ENCODE results near the gene COL23A1.

Gene COL23A1

GRCh38 chr5:178281331-178281730 lies 308.9 kb downstream of the COL23A1 start:
- in situ Hi-C loops (cut with HindIII; ENCODE audit: low sequenced_read_pairs): loop anchor here (25.0 kb wide), 2 partner anchors 106 to 1206 kb away; no protein-coding TSS in a partner anchor

DNA sequence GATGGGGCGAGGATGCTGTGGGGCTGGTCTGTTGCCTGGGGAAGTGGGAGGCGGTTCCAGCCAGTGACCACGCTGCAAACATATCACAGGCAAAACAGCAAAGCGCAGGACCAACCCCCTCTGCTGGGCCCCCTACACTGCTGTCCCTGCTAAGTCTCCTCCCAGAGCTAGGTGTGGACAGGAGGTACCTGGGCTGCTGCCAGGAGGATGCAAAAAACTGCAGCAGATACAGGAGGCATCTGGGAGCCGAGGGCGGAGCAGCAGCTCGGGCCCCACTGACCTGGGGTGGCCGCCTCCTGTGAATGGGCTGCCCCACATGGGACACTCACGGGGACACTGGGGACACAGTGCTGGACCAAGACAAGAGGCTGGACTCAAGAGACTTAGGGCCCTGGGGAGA lies 309.6 kb downstream of the COL23A1 start:
- in situ Hi-C loops (cut with HindIII; ENCODE audit: low sequenced_read_pairs): loop anchor here (25.0 kb wide), 2 partner anchors 107 to 1207 kb away; no protein-coding TSS in a partner anchor

- in situ Hi-C loops (cut with HindIII; ENCODE audit: low sequenced_read_pairs): loop anchor here (25.0 kb wide), 2 partner anchors 107 to 1207 kb away; no protein-coding TSS in a partner anchor
Observed at GRCh38 chr5:178279723-178280438, 310.3 kb downstream of the COL23A1 start.

- in situ Hi-C loops (cut with HindIII; ENCODE audit: low sequenced_read_pairs): loop anchor here (25.0 kb wide), 2 partner anchors 108 to 1208 kb away; no protein-coding TSS in a partner anchor
Observed at GRCh38 chr5:178279026-178279722, 311.0 kb downstream of the COL23A1 start.

DNA sequence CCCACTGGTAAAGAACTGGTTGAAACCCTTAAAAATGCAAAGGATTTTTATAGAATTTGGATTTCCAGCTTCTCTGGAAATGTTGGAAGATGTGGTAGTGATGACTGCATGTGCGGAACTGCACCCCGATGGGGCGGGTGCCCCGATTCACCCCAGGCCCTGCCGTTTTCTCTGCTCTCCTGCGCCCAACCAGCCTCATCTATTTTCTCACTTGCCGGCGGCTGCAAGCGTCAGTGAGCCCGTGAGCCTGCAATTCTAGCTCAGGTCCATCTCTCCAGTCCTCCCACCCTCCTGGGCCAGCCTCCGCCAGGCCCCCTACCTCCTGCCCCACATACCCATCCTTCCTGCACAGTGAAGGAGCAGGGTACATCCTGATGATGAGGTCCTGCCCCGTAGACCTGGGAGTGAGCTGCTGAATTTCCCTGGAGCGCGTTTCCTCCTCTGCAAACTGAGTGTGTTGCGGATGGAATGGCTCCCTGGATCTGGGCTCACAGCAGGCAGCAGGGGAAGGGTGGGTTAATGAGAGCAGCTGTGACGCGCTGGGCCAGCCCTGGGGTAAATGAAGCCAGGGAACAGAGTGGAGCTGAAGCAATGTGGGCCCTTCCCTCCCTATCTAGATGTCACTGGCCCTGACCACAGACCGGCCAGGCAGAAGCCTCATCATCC lies 311.7 kb downstream of the COL23A1 start:
- in situ Hi-C loops (cut with HindIII; ENCODE audit: low sequenced_read_pairs): loop anchor here (25.0 kb wide), 2 partner anchors 109 to 1209 kb away; no protein-coding TSS in a partner anchor

DNA sequence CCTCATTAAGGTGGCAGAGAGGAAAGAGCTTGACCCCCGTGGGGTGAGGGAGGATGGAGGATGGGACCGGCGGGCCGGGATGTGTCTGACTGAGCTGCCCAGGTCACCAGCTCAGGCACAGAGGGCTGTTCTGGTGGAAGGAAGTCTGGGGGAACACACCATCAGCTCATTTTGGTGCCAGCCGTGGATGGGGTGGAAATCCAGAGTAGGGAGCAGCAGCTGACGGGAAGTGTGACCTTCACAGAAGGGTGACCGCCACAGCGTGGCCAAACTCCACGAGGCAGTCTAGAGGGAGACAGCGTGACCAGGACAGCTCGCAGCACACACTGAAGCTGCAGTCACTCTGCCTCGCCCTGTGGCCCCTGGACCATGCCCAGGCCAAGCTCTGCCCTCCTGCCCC lies 312.3 kb downstream of the COL23A1 start:
- in situ Hi-C loops (cut with HindIII; ENCODE audit: low sequenced_read_pairs): loop anchor here (25.0 kb wide), 2 partner anchors 109 to 1209 kb away; no protein-coding TSS in a partner anchor

DNA sequence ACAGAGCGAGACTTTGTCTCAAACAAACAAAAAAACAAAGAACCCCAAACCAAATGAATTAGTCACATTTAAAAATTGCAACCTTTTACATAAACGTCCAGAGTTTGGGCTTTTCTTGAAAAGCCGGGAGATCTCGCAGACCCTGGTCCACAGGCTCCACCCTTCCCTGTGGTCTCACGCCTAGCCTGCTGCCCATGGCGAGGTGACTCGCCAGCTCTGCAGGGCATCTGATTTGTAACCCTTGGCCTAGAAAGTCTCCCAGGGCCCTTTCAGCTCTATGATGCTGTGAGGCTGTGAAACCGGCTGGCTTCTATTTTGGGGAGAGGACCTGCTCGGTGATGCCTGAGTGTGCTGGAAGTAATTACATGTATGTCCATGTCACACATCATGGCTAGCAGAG lies 312.8 kb downstream of the COL23A1 start:
- in situ Hi-C loops (cut with HindIII; ENCODE audit: low sequenced_read_pairs): loop anchor here (25.0 kb wide), 2 partner anchors 110 to 1210 kb away; no protein-coding TSS in a partner anchor

- in situ Hi-C loops (cut with HindIII; ENCODE audit: low sequenced_read_pairs): loop anchor here (25.0 kb wide), 2 partner anchors 112 to 1212 kb away; no protein-coding TSS in a partner anchor
Observed at GRCh38 chr5:178274781-178275537, 315.2 kb downstream of the COL23A1 start.

DNA sequence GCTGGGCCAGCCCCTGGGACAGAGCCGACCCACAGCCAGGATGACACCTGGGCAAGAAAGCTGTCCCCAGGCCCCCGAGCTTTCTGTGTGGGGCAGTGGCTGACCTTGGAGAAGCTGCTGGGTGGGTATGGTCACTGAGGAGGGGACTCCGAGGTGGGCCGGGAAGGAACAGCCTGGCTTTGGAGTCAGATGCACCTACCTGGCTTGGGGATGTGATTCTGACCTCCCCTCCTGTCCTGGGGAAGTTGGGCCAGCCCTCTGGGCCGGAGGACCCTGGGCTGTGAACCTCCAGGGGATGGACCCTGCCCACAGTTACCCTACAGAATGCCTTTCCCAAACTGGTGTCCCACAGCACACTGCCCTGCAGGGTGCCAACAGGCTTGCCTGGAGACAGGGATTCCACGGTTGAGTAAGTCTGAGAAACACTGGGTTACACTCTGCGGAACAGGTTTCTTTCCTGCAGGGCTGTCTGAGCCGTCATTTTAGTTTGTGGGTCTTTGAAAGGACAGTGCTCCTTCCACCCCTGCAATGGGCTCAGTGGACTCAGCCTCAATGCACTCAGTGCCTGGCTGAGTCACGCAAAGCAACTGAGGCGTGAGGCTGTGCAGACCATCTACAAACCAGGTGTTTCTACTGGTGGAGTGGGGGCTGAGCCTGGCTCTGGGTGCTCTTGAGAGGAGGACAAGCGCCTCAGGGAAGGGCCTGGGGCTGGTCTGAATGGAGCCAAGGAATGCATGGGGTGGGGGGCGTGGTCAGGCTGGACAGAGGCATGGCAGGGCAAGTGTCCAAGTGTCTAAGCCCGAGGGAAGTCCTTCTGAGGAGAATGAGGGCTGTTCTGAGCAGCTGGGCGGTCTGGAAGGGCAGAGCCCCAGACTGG lies 316.3 kb downstream of the COL23A1 start:
- in situ Hi-C loops (cut with HindIII; ENCODE audit: low sequenced_read_pairs): no loop called here

- in situ Hi-C loops (cut with HindIII; ENCODE audit: low sequenced_read_pairs): no loop called here
Observed at GRCh38 chr5:178273041-178273440, 317.2 kb downstream of the COL23A1 start.

DNA sequence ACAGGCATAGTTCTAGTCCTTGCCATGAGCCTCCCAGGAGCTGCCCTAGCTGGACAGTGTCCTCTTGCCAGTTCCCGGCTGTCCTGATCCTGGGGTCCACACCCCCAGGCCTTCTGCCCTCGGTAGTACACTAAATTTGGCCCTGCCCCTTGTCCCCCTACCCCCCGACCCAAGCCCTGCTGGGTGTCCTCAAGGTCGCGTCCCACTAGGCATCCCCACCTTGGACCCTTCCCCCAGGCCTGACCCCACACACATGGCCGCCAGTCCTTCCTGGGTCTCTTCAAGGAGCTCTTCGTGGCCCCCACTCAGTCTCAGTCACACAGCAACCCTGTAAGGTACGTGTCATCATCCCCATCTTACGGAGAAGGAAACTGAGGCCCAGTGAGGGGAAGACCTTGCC lies 317.6 kb downstream of the COL23A1 start:
- in situ Hi-C loops (cut with HindIII; ENCODE audit: low sequenced_read_pairs): no loop called here

- in situ Hi-C loops (cut with HindIII; ENCODE audit: low sequenced_read_pairs): no loop called here
Observed at GRCh38 chr5:178271726-178272479, 318.3 kb downstream of the COL23A1 start.

GRCh38 chr5:178271231-178271630 lies 319.0 kb downstream of the COL23A1 start:
- in situ Hi-C loops (cut with HindIII; ENCODE audit: low sequenced_read_pairs): no loop called here

DNA sequence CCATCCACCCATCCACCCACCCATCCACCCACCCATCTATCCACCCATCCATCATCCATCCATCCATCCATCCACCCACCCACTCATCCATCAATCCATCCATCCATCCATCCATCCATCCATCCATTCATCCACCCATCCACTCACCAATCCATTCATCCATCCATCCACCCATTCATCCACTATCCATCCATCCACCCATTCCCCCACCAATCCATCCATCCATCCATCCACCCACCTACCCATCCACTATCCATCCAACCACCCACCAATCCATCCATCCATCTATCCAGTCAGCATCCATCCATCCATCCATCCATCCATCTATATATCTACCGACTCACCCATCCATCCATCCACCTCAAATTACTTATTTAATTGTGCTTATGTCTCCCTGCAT lies 320.7 kb downstream of the COL23A1 start:
- in situ Hi-C loops (cut with HindIII; ENCODE audit: low sequenced_read_pairs): no loop called here

- in situ Hi-C loops (cut with HindIII; ENCODE audit: low sequenced_read_pairs): no loop called here
Observed at GRCh38 chr5:178267876-178268275, 322.3 kb downstream of the COL23A1 start.

- in situ Hi-C loops (cut with HindIII; ENCODE audit: low sequenced_read_pairs): no loop called here
Observed at GRCh38 chr5:178267245-178267644, 322.9 kb downstream of the COL23A1 start.

GRCh38 chr5:178266581-178266980 lies 323.6 kb downstream of the COL23A1 start:
- in situ Hi-C loops (cut with HindIII; ENCODE audit: low sequenced_read_pairs): no loop called here

DNA sequence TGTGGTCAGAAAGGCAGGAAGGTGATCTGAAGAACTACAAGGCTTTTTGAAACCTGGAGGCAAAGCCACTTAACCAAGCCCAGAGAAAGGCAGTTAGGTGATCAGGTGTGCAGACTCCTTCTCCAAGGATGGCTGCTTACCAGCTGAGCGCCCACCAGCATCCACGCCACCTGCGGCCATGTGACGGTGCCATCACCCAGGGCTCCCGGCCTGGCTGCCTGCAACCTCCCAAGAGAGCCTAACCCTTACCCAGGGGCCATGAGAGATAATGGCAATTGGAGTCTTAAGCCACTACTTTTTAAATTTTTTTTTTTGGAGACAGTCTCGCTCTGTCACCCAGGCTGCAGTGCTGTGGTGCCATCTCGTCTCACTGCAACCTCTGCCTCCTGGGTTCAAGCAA lies 324.4 kb downstream of the COL23A1 start:
- in situ Hi-C loops (cut with HindIII; ENCODE audit: low sequenced_read_pairs): no loop called here

- in situ Hi-C loops (cut with HindIII; ENCODE audit: low sequenced_read_pairs): no loop called here
Observed at GRCh38 chr5:178264044-178264443, 326.1 kb downstream of the COL23A1 start.

Measured in DLD1 (cell line).